Breast epithelium (tissue), 3 donors: ENCODE measurements around the gene AGRP.

ENCODE experiments used
- CTCF ChIP-seq, 3 donors: fragments of 450-650 bp; IDR thresholded peaks; one replicate each; pipeline ENCODE4 v1.5.1; 2016 to 2017; ENCODE audit warnings: antibody characterized with exemption in 3 of 3, mild to moderate bottlenecking in 3 of 3, moderate library complexity in 3 of 3
- POLR2AphosphoS5 ChIP-seq, 3 donors: sonication (generic); formaldehyde crosslinking; IDR thresholded peaks; one replicate each; pipeline ENCODE4 v1.6.1; 2017; ENCODE audit warnings: antibody characterized with exemption in 3 of 3

- TF ChIP-seq CTCF (IDR thresholded peaks at IDR 0.05): no peak
- no peak for TF ChIP-seq POLR2AphosphoS5 (IDR thresholded peaks at IDR 0.05)
These were observed 46.6 kb downstream of the AGRP start for GRCh38 chr16:67436640-67437193.
